ENCODE results near the gene PTGES2.
A peak's percentile ranks its signal among the peaks of the same experiment; 100 is the strongest.
"Not testable (repeated sequence)": the region's sequence is repeated elsewhere in the genome, so short reads cannot be mapped to it uniquely, and the experiment has no call there.

The PTGES2 gene

DNA sequence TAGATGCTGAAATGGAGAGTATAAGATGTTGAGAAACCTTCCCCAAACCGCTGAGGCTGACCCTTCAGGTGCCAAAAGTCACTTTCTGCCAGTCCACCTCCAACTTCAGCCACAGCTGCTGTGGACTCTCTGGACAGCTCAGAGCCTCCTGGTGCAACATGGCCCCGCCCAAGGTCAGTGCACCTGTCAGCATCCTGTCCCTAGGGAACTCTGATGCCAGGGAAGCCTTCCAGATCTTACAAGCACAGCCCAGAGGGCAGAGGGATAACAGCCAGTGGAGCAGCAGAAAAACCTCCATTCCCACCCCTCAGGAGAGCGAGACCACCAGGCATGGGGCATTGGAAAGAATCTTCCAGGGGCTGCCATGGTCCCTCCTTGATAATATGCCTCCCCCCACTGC, 10.5 kb upstream of the PTGES2 start:
- TF ChIP-seq, protein P1, sequence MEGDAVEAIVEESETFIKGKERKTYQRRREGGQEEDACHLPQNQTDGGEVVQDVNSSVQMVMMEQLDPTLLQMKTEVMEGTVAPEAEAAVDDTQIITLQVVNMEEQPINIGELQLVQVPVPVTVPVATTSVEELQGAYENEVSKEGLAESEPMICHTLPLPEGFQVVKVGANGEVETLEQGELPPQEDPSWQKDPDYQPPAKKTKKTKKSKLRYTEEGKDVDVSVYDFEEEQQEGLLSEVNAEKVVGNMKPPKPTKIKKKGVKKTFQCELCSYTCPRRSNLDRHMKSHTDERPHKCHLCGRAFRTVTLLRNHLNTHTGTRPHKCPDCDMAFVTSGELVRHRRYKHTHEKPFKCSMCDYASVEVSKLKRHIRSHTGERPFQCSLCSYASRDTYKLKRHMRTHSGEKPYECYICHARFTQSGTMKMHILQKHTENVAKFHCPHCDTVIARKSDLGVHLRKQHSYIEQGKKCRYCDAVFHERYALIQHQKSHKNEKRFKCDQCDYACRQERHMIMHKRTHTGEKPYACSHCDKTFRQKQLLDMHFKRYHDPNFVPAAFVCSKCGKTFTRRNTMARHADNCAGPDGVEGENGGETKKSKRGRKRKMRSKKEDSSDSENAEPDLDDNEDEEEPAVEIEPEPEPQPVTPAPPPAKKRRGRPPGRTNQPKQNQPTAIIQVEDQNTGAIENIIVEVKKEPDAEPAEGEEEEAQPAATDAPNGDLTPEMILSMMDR (IDR thresholded peaks at IDR 0.05; ENCODE audit: low read depth, low read length): no peak
- in situ Hi-C loops (cut with HindIII; ENCODE audit: low sequenced_read_pairs): no loop called here
- no peak overlapping the region for H3K4me3 ChIP-seq (ENCODE audit: low read depth, low read length)
- no peak for DNase-seq (ENCODE audit: low read depth, low spot score)

DNA sequence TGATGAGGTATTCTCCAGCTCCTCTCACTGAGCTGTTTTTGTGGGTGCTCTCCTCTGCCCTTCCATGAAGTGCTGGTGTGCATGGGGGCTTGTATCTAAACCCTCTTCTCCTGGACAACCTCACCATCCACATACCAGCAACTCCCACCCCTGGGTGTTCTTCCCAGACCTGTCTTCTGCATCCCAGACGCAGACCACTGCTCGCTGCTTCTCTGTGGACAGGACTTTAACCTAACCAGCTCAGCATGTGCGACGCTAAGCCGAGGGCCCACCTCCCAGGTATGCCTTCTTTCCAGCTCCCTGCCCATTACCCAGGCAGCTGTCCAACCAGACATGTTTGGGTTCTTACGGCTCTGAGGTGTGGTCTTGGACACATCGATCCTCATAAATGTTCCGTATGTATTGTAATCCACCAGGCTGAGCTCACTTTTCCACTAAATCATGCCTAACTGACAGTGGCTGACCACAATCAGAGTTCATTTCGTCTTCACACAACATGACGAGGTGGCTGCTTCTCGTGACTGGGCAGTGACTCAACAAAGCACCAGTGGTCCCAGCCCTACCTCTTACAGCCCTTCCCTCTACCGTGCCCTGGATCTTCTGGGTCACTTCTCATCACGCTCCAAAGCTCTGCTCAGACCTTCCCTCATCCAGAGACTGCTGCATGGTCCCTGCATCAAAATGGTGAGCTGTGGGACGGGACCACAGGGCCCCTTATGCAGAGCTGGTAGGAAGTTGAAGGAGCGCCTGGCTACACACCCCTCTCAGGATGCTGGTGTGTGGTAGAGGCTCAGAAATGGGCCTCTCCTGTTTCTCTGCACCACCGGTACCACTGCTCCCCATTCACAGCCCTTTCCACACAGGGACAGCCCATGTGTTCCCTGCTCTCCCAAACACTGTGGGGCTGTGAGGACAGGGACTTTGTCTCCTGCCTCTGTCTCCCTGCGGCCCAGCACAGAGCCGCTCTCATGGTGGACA, 9.6 kb upstream of the PTGES2 start:
- in situ Hi-C loops (cut with HindIII; ENCODE audit: low sequenced_read_pairs): no loop called here
- H3K4me3 ChIP-seq (ENCODE audit: low read depth, low read length): no peak overlapping the region
- peak; percentile 74 for DNase-seq (ENCODE audit: low read depth, low spot score)
- TF ChIP-seq, protein P1 (IDR thresholded peaks at IDR 0.05; ENCODE audit: low read depth, low read length): no peak

DNA sequence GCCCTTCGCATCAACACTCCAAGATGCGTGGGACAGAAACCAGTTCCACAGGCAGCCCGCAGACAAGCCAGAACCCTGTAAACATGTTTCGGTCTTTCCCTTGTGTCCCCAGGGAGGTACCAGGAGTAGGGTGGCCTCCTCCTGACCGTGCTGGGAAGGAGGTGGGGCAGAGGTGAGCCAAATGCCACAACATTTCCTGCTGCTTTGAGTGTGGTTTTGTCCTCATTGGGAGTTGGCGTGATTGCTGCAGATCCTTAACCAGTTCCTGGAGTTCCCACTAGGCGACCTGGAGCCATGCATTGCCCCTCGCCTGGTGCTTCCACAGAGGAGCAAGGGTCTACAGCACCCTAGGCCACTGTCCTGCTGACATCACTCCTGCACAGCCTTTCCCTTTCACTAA, 8.0 kb upstream of the PTGES2 start:
- H3K4me3 ChIP-seq (ENCODE audit: low read depth, low read length); in situ Hi-C loops (cut with HindIII; ENCODE audit: low sequenced_read_pairs); DNase-seq (ENCODE audit: low read depth, low spot score): not testable (repeated sequence)

DNA sequence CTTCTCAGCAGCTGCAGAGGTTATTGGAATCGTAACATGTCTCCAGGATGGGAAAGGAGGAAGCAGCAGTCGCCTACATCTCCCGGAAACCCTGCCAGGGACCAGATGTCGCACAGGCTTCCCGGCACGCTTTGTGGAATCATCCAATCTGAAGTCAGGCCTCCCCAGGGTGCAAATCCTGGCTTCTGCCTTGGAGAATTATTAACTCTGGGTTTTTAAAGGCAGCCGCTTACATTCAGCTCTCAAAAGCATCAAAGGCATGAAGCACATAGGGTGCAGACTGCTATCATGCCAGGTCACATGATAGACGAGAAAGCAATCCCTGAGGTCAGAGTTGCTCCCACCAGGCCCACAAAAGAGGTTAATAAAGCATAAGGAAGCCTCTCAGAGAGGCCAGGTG, 4.6 kb upstream of the PTGES2 start:
- DNase-seq (ENCODE audit: low read depth, low spot score); H3K4me3 ChIP-seq (ENCODE audit: low read depth, low read length); in situ Hi-C loops (cut with HindIII; ENCODE audit: low sequenced_read_pairs): not testable (repeated sequence)

DNA sequence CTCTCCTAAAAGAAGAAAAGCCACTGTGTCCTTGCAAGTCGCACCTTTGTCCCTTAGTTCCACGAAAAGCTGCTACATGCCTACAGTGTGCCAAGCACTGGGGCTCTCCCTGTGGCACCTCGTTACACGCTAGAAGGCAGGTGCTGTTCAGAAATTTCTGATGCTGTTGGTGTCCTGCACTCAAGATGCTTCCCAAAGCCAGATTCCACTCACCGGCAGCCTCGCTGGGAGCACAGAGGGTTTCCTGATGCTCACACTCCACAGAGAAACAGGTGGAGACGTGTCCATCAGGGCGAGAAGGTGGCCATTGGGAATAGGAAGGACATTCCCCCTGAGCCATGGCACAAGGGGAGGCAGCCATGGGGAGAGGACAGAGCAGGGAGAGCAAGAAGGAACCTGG, 3.8 kb upstream of the PTGES2 start:
- in situ Hi-C loops (cut with HindIII; ENCODE audit: low sequenced_read_pairs); H3K4me3 ChIP-seq (ENCODE audit: low read depth, low read length); DNase-seq (ENCODE audit: low read depth, low spot score): not testable (repeated sequence)

DNA sequence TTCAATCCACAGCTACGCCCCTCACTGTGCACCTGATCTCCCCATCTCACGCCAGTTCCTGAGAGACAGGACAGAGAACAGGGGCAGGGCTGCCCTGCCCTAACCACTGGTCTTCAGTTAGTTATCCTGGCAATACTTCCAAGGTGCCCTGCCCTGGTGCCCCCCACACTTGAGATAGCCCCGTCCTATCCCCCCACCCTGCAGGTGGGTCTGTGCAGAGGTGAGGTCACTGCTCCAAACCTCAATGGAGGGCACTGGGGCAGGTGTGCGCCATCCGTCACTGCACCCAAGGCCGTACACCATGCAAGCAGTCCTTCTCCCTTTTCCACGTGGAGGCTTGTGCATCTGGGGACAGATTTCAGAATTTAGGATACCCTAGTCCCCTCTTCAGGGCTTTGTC, 3.1 kb upstream of the PTGES2 start:
- DNase-seq (ENCODE audit: low read depth, low spot score); in situ Hi-C loops (cut with HindIII; ENCODE audit: low sequenced_read_pairs); H3K4me3 ChIP-seq (ENCODE audit: low read depth, low read length): not testable (repeated sequence)

DNA sequence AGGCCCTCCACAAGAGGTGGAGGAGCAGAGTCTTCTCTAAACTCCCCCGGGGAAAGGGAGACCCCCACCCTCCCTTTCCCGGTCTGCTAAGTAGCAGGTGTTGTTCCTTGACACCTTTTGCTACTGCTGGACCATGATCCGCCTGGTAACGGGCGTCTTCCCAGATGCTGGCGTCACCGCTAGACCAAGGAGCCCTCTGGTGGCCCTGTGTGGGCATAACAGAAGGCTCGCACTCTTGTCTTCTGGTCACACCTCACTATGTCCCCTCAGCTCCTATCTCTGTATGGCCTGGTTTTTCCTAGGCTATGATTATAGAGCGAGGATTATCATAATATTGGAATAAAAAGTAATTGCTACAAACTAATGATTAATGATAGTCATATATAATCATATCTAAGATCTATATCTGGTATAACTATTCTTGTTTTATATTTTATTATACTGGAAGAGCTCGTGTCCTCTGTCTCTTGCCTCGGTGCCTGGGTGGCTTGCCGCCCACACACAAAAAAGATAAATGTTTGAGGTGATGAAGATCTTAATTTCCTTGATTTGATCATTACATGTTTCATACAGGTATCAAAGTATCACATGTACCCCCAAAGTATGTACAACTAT, 2.6 kb upstream of the PTGES2 start:
- TF ChIP-seq, protein P1 (IDR thresholded peaks at IDR 0.05; ENCODE audit: low read depth, low read length): peak; percentile 18
- H3K4me3 ChIP-seq (ENCODE audit: low read depth, low read length); DNase-seq (ENCODE audit: low read depth, low spot score); in situ Hi-C loops (cut with HindIII; ENCODE audit: low sequenced_read_pairs): not testable (repeated sequence)

DNA sequence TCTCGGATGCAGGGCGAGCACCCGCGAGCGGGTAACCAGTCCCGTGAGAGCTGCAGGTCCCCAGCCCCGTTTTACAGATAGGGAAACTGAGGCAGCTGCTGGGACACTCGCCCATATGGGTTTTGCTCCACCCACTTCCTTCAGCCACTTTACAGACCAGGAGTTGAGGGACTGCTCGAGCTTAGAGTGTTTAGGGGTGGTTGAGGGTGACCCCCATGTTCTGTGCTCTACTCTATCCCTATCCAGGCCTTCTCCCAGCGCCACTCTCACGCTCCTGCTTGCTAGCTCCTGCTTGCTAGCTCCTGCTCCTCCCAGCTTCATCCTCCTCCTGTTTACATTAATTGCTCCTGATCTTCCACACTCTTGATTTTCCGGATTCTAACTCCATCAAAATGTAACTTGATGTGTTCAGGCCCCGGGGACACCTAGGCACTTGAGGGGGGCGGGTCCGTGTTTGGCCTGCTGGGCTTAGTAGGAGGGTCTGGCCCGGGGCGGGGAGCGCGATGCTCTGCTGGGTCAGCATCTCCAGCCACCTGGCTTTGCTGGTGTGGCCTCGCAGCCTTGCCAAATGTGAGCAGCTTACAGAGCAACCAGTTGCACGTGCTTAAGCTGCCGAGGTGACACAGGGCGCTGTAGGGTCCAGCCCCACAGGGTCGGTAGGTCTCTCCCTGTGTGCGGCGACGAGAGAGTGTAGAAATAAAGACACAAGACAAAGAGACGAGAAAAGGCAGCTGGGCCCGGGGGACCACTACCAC, 1.5 kb upstream of the PTGES2 start:
- no peak for DNase-seq (ENCODE audit: low read depth, low spot score)
- in situ Hi-C loops (cut with HindIII; ENCODE audit: low sequenced_read_pairs): no loop called here

More for the DNA sequence above, 1.5 kb upstream of the PTGES2 start:
- TF ChIP-seq, protein P1 (IDR thresholded peaks at IDR 0.05; ENCODE audit: low read depth, low read length): no peak
- peak overlapping the region; percentile 87 for H3K4me3 ChIP-seq (ENCODE audit: low read depth, low read length)

Data from astrocyte of the spinal cord (primary cell).